HepG2 (cell line): ENCODE data around the gene KLHDC8B. TPM values are rescaled to one million over a fixed set of nuclear protein-coding genes. Genes with fewer than 3 reads are reported as not detected.

Experiments
- BATF2 ChIP-seq: sonication (generic); formaldehyde crosslinking; IDR thresholded peaks from 2 replicates; pipeline ENCODE4 v1.8.0; 2022; ENCODE audit warnings: mild to moderate bottlenecking, missing genetic modification reagents, moderate library complexity
- CAMTA2 ChIP-seq: sonication (generic); formaldehyde crosslinking; IDR thresholded peaks from 2 replicates; pipeline ENCODE4 v1.4.0; 2020; ENCODE audit warnings: mild to moderate bottlenecking, missing genetic modification reagents, borderline replicate concordance
- FOXK1 ChIP-seq: sonication (generic); formaldehyde crosslinking; IDR thresholded peaks from 2 replicates; pipeline ENCODE4 v1.4.0; 2020; ENCODE audit warnings: low read depth, missing genetic modification reagents, borderline replicate concordance
- HOXA7 ChIP-seq: sonication (generic); formaldehyde crosslinking; IDR thresholded peaks from 2 replicates; pipeline ENCODE4 v1.8.1; 2022; ENCODE audit warnings: mild to moderate bottlenecking, missing genetic modification reagents, moderate library complexity
- MXD3 ChIP-seq: IDR thresholded peaks from 2 replicates; pipeline ENCODE4 v1.6.1; 2016; ENCODE audit warnings: mild to moderate bottlenecking, missing biosample characterization, missing genetic modification reagents
- NCOA5 ChIP-seq: sonication (generic); formaldehyde crosslinking; IDR thresholded peaks from 2 replicates; pipeline ENCODE4 v1.4.0; 2020; ENCODE audit warnings: missing genetic modification reagents
- PHF5A ChIP-seq: IDR thresholded peaks from one replicate; pipeline ENCODE4 v1.6.1; 2018; ENCODE audit warnings: low read depth, missing genetic modification reagents; ENCODE audit not compliant: unreplicated experiment
- RBM39 ChIP-seq: fragments of 200-400 bp; formaldehyde crosslinking; IDR thresholded peaks from one replicate; pipeline ENCODE4 v1.6.1; 2018; ENCODE audit warnings: antibody characterized with exemption, mild to moderate bottlenecking, low read depth, low read length; ENCODE audit not compliant: poor library complexity, severe bottlenecking
- RFX3 ChIP-seq: IDR thresholded peaks from 2 replicates; pipeline ENCODE4 v1.6.1; 2016; ENCODE audit warnings: missing biosample characterization, missing genetic modification reagents
- SATB2 ChIP-seq: sonication (generic); formaldehyde crosslinking; IDR thresholded peaks from 2 replicates; pipeline ENCODE4 v1.5.0; 2020; ENCODE audit warnings: missing genetic modification reagents
- SRF ChIP-seq: IDR thresholded peaks from 2 replicates; pipeline ENCODE4 v1.6.1; 2011; ENCODE audit warnings: mild to moderate bottlenecking, low read depth, low read length, moderate library complexity
- TBX3 ChIP-seq: fragments of 450-650 bp; IDR thresholded peaks from 2 replicates; pipeline ENCODE4 v1.6.1; 2017; ENCODE audit warnings: antibody characterized with exemption, mild to moderate bottlenecking, inconsistent platforms, borderline replicate concordance
- TFE3 ChIP-seq: IDR thresholded peaks from 2 replicates; pipeline ENCODE4 v1.6.1; 2016
- THAP8 ChIP-seq: sonication (generic); formaldehyde crosslinking; IDR thresholded peaks from 2 replicates; pipeline ENCODE4 v1.5.1; 2020; ENCODE audit warnings: missing genetic modification reagents, mild to moderate bottlenecking, borderline replicate concordance
- ZC3H13 ChIP-seq: sonication (generic); formaldehyde crosslinking; IDR thresholded peaks from 2 replicates; pipeline ENCODE4 v1.8.1; 2023; ENCODE audit warnings: mild to moderate bottlenecking, missing genetic modification reagents, moderate library complexity
- ZC3H4 ChIP-seq: sonication (generic); formaldehyde crosslinking; IDR thresholded peaks from 2 replicates; pipeline ENCODE4 v1.4.0; 2020; ENCODE audit warnings: missing genetic modification reagents, borderline replicate concordance
- ZFAT ChIP-seq: sonication (generic); formaldehyde crosslinking; conservative IDR thresholded peaks from 2 replicates; pipeline ENCODE4 v1.8.1; 2023; ENCODE audit warnings: missing genetic modification reagents, inconsistent platforms
- ZFP62 ChIP-seq: sonication (generic); formaldehyde crosslinking; IDR thresholded peaks from 2 replicates; pipeline ENCODE4 v1.4.0; 2020; ENCODE audit warnings: missing genetic modification reagents
- ZFY ChIP-seq: sonication (generic); formaldehyde crosslinking; IDR thresholded peaks from 2 replicates; pipeline ENCODE4 v1.4.0; 2020; ENCODE audit warnings: missing genetic modification reagents
- ZMAT3 ChIP-seq: sonication (generic); formaldehyde crosslinking; conservative IDR thresholded peaks from 2 replicates; pipeline ENCODE4 v1.7.0; 2021; ENCODE audit warnings: missing genetic modification reagents
- ZNF124 ChIP-seq: sonication (generic); formaldehyde crosslinking; IDR thresholded peaks from 2 replicates; pipeline ENCODE4 v1.4.0; 2020; ENCODE audit warnings: missing genetic modification reagents
- ZNF260 ChIP-seq: sonication (generic); formaldehyde crosslinking; IDR thresholded peaks from 2 replicates; pipeline ENCODE4 v1.4.0; 2020; ENCODE audit warnings: missing genetic modification reagents, low read depth, mild to moderate bottlenecking, borderline replicate concordance
- ZNF354B ChIP-seq: sonication (generic); formaldehyde crosslinking; IDR thresholded peaks from 2 replicates; pipeline ENCODE4 v1.8.0; 2022; ENCODE audit warnings: mild to moderate bottlenecking, missing genetic modification reagents
- ZNF441 ChIP-seq: sonication (generic); formaldehyde crosslinking; IDR thresholded peaks from 2 replicates; pipeline ENCODE4 v1.7.0; 2021; ENCODE audit warnings: missing genetic modification reagents, borderline replicate concordance
- ZNF598 ChIP-seq: sonication (generic); formaldehyde crosslinking; IDR thresholded peaks from 2 replicates; pipeline ENCODE4 v1.5.1; 2020; ENCODE audit warnings: mild to moderate bottlenecking, missing genetic modification reagents, borderline replicate concordance
- ZNF850 ChIP-seq: sonication (generic); formaldehyde crosslinking; conservative IDR thresholded peaks from 2 replicates; pipeline ENCODE4 v1.9.0; 2021; ENCODE audit warnings: mild to moderate bottlenecking, missing genetic modification reagents
- polyA plus RNA-seq, 8 experiments: library from polyadenylated mRNA; depleted of rRNA in 3 of 8; stranded (reverse) in 7 of 8; unstranded in 1 of 8; fragments of >200 nt; fragmentation: Illumina TruSeq in 4 of 8; extraction: Trizol in 4 of 8; gene quantifications; 2 replicates each; pipeline versions ENCODE4 v1.2.1 to v1.2.3, GENCODE V29; 2011 to 2016; ENCODE audit warnings: low read depth in 4 of 8, missing spikeins in 1 of 8, mixed read lengths in 1 of 8; ENCODE audit not compliant: insufficient read depth in 1 of 8
- total RNA-seq, 5 experiments: library from RNA; depleted of rRNA; stranded (reverse); fragments of >200 nt; fragmentation: Illumina TruSeq; extraction: Trizol; gene quantifications; 2 replicates each; pipeline ENCODE4 v1.2.3, GENCODE V29; 2016; ENCODE audit warnings: low read depth in 1 of 5

KLHDC8B gene
- total and polyA plus RNA-seq, 2 of the 13 experiments (the other 11 are each of a cell fraction or from before 2014, with no cell fraction given), result 17.2 to 17.8 TPM

- TF ChIP-seq TBX3 (no peak), ZNF598 (CRISPR knock-in tag) (no peak), ZNF850 (CRISPR knock-in tag) (peak; percentile 87; the same call in 1 of the 2 replicates), ZC3H4 (CRISPR knock-in tag) (no peak), SRF (no peak), ZFY (peak; percentile 83), PHF5A (CRISPR knock-in tag) (no peak), ZC3H13 (CRISPR knock-in tag) (no peak), FOXK1 (CRISPR knock-in tag) (0 out of 2 replicates have a peak, but pooled peaks have one; percentile 13), ZFP62 (no peak), CAMTA2 (CRISPR knock-in tag) (no peak), THAP8 (peak; percentile 34; the same call in 1 of the 2 replicates), ZNF354B (no peak), BATF2 (CRISPR knock-in tag) (0 out of 2 replicates have a peak, but pooled peaks have one; percentile 40), NCOA5 (CRISPR knock-in tag) (no peak), TFE3 (CRISPR knock-in tag) (peak; percentile 72; the same call in 1 of the 2 replicates), ZFAT (no peak), RFX3 (no peak), ZNF441 (CRISPR knock-in tag) (peak; percentile 80), ZNF260 (CRISPR knock-in tag) (no peak), HOXA7 (CRISPR knock-in tag) (no peak), MXD3 (CRISPR knock-in tag) (peak; percentile 72), ZNF124 (CRISPR knock-in tag) (peak; percentile 28; the same call in 1 of the 2 replicates), RBM39 (peak; percentile 64), ZMAT3 (CRISPR knock-in tag) (no peak; the same call in 1 of the 2 replicates), SATB2 (CRISPR knock-in tag) (0 out of 2 replicates have a peak, but pooled peaks have one; percentile 21)
Observed at GRCh38 chr3:49171119-49171774, at the start of gene KLHDC8B (continued).
